HG03108 (cell line): ENCODE results near the gene PNLDC1.

ENCODE experiments used
- ATAC-seq: cut with Tn5 transposase; IDR thresholded peaks from one replicate; pipeline ENCODE4 v1.9.1; 2021; ENCODE audit warnings: moderate library complexity; ENCODE audit not compliant: unreplicated experiment

Gene PNLDC1

GRCh38 chr6:159800141-159800865, at the start of gene PNLDC1:
Gene PNLDC1, plus strand, starts transcription at chr6:159800276. Its CDS starts 32 bp downstream, at chr6:159800308.
- ATAC-seq = no peak

GRCh38 chr6:159751448-159751847, 48.6 kb upstream of the PNLDC1 start:
- no peak for ATAC-seq

- ATAC-seq = no peak
Measured at GRCh38 chr6:159753081-159753872, 46.8 kb upstream of the PNLDC1 start.

- no peak for ATAC-seq
Measured at GRCh38 chr6:159754401-159754800, 45.7 kb upstream of the PNLDC1 start.

DNA sequence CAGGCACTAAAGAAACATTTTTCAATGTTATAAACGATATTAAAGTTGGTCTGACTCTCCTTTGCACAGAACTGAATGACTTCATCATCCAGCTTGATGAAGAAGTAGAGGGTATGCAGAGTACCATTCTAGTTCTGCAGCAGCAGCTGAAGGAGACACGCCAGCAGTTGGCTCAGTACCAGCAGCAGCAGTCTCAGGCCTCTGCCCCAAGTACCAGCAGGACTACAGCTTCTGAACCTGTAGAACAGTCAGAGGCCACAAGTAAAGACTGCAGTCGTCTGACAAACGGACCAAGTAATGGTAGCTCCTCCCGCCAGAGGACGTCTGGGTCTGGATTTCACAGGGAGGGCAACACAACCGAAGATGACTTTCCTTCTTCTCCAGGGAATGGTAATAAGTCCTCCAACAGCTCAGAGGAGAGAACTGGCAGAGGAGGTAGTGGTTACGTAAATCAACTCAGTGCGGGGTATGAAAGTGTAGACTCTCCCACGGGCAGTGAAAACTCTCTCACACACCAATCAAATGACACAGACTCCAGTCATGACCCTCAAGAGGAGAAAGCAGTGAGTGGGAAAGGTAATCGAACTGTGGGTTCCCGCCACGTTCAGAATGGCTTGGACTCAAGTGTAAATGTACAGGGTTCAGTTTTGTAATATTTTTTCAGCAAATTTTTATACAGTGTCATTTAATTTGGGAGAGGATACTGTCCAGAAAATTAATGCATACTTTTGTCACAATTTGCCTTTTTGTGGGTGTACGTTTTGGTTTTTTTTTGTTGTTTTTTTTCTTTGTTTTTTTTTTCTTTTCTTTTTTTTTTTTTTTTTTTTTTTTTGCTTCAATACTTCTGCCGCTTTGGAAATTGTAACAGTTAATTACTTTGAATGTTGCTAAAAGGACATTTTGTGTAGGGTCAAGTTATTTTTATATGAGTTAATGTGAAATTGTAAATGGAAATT, 44.8 kb upstream of the PNLDC1 start:
- ATAC-seq = no peak

DNA sequence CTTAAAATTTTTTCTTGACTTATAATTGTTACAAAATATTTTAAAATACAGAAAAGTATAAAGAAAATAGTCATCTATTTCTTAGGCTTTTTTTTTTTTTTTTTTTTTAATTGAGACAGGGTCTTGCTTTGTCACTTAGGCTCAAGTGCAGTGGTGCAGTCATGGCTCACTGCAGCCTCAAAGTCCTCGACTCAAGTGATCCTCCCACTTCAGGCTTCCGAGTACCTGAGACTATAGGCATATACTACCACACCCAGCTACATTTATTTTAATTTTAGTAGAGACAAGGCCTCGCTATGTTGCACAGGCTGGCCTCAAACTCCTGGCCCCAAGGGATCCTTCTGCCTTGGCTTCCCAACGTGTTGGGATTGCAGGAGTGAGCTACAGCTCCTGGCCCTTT, 43.6 kb upstream of the PNLDC1 start:
- no peak for ATAC-seq

- no peak for ATAC-seq
Measured at GRCh38 chr6:159758031-159759001, 41.8 kb upstream of the PNLDC1 start.

DNA sequence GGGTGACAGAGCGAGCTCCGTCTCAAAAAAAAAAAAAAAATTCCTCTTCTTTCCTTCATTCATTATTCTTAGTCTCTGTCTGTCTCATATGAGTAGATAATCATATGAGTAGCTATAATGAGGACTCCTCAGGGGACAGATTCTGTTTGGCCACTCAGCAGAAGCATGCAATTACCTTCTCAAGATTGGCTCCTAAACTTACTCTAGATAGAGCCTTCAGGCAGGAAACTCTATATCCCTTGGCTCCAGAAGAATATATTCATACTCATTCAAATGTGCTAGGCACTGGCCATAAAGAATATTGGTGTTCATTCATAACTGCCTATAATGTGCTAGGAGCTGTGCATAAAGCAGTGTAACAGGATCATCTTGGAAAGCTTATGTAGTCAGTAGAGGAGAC, 40.4 kb upstream of the PNLDC1 start:
- ATAC-seq = no peak

DNA sequence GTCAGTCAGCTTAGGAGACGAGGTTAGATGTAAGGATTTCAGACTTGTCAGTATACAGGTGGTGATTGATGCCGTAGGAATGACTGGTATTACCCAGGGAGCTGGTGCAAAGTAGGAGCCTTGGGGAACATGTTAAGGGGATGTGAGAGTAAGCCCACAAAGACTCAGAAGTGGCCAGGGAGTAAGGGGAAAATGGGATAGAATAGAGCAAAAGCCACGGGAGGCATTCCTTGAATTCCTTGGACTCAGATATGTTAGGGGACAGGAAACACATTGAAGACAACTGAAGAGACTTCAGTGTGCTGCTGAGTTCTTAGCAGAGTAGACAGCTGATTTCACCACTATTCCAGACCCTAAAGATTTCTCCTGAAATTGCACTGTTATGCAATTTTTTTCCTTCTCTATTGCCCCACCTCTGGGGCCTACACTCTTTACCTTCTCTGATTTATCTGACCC, 39.4 kb upstream of the PNLDC1 start:
- ATAC-seq = no peak

GRCh38 chr6:159761129-159761872, 38.8 kb upstream of the PNLDC1 start:
- no peak for ATAC-seq

DNA sequence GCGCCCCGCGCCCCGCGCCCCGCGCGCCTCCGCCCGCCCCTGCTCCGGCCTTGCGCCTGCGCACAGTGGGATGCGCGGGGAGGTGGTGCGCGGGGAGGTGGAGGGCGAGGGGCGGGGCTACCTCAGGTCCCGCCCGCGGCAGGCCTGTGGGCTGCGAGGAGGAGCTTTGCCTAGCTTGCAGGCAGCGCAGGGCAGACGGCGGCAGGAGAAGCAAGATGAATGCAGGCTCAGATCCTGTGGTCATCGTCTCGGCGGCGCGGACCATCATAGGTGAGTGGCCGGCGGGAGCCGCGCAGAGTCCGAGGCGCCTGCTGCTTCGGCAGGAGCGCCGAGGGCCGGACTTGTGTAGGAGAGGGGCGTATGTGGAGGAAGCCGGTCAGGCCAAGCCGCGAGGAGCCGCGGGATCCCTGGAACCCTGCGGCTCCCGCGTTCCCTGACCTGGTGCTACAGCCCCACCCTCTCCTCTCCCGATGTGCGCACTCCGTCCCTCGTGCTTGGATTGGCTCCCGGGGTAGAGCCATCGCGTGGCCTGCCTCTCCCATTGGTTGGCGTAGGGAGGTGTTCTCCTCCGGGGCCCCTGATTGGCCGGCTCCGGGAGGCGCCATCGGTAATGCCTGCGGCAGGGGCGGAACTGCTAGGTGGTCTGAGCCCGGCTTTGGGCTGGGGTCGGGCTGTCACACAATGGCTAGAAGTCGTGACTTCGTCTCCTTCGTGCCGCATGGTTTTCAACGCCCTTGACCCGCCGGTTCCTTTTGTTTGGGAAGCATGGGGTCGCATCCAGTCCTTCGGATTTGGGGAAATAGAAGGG, 38.0 kb upstream of the PNLDC1 start, which contains the start of gene ACAT2:
ACAT2 (plus strand) TSS at position 173 of the 808 bp plus-strand sequence; CDS start at position 216, 43 bp downstream.
- ATAC-seq = peak; percentile 97

DNA sequence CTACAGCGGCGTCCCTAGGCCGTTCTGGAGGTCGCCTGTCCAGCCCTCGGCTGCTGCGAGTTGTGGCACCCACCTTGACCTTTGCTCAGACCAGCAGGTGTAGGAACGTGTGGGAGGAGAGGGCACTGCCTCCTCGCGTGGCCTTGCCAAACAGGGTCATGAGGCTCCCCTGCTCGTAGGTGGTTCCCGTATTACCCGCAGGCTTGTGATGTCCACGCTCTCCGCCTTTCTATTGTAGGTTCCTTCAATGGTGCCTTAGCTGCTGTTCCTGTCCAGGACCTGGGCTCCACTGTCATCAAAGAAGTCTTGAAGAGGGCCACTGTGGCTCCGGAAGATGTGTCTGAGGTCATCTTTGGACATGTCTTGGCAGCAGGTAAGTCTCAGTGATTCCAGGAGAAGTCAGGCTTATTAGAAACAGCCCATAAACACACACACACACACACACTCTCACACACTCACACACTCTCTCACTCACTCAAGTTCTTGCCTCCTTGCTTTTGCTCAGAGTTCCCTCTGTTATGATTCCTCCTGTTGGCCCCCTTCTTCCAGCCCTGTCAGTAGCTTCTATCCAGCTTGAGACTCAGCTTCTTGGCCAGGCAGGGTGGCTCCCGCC, 37.3 kb upstream of the PNLDC1 start:
- ATAC-seq = peak; percentile 2

DNA sequence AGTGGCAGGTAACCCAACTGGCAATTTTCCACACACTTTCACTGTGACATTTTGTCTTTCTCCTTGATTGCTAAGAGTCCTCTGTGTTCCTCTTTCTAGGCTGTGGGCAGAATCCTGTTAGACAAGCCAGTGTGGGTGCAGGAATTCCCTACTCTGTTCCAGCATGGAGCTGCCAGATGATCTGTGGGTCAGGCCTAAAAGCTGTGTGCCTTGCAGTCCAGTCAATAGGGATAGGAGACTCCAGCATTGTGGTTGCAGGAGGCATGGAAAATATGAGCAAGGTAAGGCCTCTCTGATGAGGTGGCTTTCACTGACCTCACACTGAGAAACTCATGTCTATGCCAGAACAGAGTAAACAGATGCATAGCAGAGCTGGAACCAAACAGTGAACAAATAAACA, 33.2 kb upstream of the PNLDC1 start:
- ATAC-seq = no peak

GRCh38 chr6:159769470-159769869, 30.6 kb upstream of the PNLDC1 start:
- no peak for ATAC-seq

GRCh38 chr6:159772196-159772595, 27.9 kb upstream of the PNLDC1 start:
- ATAC-seq = no peak

GRCh38 chr6:159777240-159777904, 22.7 kb upstream of the PNLDC1 start:
- ATAC-seq = no peak

DNA sequence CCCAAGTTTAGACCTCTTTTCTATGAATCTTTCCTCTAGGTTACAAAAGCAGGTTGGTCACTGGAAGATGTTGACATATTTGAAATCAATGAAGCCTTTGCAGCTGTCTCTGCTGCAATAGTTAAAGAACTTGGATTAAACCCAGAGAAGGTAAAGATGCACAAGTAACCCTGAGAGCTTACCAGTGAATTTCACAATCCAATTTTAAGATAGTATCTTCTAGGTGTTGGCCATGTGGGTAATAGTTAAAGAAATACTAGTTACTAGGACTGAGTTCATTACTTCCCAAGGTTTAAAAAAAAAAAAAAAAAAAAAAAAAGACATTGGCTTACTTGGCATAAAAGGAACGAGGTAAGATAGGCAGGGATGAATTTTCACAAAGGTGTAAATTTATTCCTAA, 21.9 kb upstream of the PNLDC1 start:
- ATAC-seq = no peak
